PFSK-1 (cell line): Measurements from ENCODE around the gene MAP1LC3A.
A peak's percentile ranks its signal among the peaks of the same experiment; 100 is the strongest.

Experiments used
- FOXP2 ChIP-seq: optimal IDR thresholded peaks from 2 replicates; pipeline ENCODE3; 2011; ENCODE audit warnings: borderline replicate concordance, control low read depth, inconsistent platforms; ENCODE audit not compliant: insufficient read depth; ENCODE audit errors: extremely low read length, extremely low read depth
- POLR2AphosphoS5 ChIP-seq: IDR thresholded peaks from 2 replicates; pipeline ENCODE4 v1.6.1; 2012; ENCODE audit warnings: low read depth, mild to moderate bottlenecking, control low read depth, low read length, moderate library complexity

DNA sequence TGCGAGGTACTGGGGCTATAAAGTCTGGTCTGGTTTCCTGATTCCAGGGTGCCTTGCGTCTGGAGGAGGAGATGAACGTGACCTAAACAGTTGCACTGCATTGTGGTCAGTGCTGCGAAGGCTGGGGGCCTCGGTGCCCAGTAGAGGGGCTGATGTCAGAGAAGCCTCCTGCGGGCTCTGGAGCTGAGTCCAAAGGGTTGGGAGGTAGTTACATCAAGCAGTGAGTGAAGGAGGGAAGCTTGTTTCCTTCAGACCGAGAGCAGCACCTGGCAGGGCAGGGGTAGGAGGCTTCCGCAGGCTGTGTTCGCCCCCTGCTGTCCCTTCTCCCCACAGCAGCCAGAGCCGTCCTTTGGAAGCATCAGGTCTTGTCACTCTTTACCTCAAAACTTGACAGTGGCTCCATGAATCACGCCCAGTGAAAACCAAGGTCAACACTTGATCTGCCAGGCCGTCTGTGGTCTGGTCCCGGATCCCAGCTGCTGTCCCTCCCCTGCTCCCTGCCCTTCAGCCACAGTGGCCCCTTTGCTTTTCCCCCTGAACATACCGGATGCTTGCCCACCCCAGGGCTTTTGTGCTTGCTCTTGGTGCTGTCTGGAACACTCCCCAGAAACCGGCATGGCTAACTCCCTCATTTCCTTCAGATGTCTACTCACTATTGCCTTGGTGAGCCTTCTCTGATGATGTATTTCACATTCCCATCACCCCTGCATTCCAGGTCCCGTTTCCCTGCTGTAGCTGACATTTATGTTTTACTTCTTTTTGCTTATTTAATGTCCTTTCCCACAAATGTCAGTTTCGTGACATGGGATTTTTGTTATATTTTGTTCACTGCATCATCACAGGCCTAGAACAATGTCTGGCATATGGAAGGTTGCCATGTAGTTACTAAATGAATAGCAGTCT is 35.3 kb upstream of the MAP1LC3A start:
- TF ChIP-seq POLR2AphosphoS5: no peak
- peak; percentile 66 for TF ChIP-seq FOXP2
